GM12872 (cell line): ENCODE results near the gene RSPH10B2.

Experiments
- TF ChIP-seq, protein P1 (sequence below): IDR thresholded peaks from 3 replicates; pipeline ENCODE4 v1.5.1; 2011; ENCODE audit warnings: low read depth, mild to moderate bottlenecking, low read length, moderate library complexity; ENCODE audit not compliant: insufficient read depth

Gene RSPH10B2

DNA sequence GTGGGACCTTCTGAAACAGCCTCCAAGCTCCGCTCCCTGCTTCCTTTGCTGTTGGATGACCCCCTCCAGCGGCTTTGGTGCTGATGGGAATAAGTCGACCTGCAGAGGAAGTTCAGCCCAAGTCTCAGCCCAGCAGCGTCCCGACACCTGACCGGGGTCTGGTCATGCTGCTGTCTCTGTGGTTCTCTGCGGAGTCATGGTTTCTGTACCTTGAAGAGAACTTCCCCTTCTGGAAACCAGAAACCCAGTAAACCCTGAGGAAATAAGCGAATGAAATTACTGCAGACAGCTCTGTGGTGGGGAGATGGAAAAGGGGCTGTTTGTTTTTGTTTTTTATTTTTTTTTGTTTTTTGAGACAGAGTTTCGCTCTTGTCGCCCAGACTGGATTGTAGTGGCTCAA lies 28.9 kb upstream of the RSPH10B2 start:
- TF ChIP-seq, protein P1, sequence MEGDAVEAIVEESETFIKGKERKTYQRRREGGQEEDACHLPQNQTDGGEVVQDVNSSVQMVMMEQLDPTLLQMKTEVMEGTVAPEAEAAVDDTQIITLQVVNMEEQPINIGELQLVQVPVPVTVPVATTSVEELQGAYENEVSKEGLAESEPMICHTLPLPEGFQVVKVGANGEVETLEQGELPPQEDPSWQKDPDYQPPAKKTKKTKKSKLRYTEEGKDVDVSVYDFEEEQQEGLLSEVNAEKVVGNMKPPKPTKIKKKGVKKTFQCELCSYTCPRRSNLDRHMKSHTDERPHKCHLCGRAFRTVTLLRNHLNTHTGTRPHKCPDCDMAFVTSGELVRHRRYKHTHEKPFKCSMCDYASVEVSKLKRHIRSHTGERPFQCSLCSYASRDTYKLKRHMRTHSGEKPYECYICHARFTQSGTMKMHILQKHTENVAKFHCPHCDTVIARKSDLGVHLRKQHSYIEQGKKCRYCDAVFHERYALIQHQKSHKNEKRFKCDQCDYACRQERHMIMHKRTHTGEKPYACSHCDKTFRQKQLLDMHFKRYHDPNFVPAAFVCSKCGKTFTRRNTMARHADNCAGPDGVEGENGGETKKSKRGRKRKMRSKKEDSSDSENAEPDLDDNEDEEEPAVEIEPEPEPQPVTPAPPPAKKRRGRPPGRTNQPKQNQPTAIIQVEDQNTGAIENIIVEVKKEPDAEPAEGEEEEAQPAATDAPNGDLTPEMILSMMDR: no peak

DNA sequence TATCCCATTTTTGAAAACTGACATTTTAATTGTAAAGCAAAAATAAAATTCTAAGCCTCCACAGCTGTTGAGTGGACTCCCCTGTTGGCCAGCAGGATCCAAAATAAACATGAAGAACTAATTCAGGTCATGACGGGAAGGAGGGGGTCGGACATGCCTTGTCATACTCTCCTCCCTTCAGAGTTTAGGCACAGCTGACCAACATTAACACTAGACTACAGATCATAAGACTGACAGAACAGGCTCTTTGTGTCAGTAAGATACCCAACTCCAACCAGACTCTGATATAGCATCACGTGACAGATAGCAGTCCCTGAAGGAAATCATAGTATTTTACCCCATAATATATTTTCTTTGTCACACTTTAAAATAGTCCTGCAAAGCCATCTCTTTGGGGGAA lies 26.2 kb upstream of the RSPH10B2 start:
- TF ChIP-seq, protein P1: no peak

DNA sequence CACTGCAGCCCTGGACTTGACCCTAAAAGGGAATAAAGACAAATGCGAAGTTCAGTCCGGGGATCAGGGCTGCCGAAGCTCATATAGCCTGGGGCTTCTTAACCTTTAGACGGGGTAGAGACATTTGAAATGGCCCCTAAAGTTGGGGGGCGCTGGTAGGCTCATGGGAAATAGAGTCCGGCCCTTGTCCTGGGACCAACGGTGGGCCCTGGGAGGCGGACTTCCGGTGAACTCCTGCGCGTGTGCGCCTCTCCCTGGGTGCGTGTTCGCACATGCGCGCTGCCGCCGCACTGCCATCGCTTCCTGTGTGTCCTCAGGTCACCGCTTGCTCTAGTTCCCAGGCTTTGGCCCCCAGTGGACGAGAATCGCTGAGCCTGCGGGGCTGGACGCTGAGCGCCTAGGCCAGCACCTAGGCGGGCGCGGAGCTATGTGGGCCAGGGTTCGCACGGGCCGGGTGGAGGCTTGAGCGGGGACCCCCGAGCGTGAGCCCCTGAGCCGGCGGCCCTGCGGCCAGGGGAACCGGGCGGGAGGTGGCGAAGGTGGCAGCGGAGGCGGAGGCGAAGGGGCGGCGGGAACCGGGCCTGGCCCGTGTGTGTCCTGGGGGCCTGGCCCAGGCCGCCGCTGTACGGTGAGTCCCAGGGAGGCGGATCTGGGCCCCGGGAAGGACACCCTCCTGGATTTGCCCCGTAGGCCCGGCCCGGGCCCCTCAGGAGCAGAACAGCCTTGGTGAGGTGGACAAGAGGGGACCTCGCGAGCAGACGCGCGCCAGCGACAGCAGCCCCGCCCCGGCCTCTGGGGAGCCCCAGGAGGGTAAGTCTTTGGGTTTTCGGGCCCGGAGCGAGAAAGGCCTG lies 24.2 kb upstream of the RSPH10B2 start:
- TF ChIP-seq, protein P1: no peak

DNA sequence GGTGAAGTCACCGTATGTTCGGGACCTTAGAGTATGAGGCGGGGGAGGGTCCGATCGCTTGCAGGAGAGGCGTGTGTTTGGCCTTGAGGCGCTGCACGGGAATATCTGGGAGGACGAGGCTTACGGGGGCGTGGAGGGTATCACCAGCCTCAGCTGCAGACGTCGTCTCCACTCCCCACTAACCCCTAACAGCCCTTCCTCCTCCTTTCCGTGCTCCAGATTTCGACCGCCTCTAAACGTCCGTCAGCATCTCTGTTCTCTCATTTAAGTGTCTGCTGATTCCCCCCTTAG lies 23.6 kb upstream of the RSPH10B2 start:
- TF ChIP-seq, protein P1: no peak

DNA sequence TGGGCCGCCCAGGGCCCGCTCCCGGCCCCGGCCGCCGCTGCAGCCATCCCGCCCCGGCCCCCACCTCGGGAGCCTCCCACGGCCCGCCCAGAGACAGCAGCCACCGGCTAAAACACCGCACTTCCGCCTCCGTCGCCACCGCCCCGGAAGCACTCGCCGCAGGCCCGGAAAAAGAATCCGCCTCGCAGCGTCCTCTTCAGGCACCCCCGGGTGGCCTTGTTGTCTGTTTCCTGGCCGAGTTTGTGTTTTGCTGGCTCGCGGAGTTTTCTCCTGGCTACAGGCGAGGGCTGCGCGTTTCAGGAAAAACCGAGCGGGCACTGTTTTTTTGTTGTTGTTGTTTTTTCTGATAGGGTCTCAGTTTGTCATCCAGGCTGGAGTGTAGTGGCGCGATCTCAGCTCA lies 72.2 kb downstream of the RSPH10B2 start, which contains the start of gene CCZ1B:
CCZ1B (minus strand) TSS at position 125 of the 400 bp plus-strand sequence; CDS start at position 47, 78 bp downstream.
- TF ChIP-seq, protein P1: peak; percentile 41

DNA sequence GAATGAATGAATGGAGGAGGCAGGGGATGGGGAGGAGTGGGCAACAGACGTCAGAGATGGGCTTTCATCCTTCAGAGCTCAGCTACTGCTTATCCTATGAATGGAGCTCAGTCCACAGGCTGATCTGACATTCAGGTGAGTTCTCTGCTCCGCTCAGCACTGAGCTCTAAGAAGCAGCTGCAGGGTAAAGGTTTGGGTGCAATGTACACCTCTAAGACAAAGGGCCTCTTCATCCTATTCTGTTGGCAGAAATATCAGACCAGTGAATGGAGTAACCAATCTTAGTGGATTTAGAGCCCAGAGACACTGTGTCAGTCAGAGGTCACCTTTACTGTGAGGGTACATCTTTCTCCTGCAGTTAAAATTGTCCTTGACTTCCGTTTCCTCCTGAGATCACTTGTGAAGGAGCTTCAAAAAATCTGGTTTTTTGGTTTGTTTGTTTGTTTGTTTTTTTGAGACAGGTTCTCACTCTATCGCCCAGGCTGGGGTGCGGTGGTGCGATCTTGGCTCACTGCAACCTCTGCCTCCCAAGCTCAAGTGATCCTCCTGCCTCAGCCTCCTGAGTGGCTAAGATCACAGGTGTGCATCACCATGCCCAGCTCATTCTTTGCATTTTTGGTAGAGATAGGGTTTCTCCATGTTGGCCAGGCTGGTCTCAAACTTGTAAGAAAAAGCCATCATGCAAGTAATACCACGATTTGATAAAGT lies 77.3 kb downstream of the RSPH10B2 start:
- TF ChIP-seq, protein P1: no peak

DNA sequence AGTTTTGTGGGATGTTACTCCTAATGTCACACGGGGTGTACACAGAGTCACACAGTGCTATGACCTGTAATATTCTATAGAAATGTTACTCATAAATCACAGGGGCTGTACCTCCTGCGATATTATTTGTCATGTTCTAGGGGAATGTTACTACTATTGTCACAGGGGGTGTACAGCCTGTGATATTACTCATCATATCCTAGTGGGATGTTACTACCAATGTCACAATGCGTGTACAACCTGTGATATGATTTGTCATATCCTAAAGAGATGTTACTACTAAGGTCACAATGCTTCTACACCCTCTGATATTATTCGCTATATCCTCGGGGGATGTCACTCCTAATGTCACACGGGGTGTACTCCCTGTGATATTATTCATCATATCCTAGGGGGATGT lies 79.7 kb downstream of the RSPH10B2 start:
- TF ChIP-seq, protein P1: no peak
